Keratinocyte (primary cell): Measurements from ENCODE around the gene KCNQ2. TPM values are rescaled to one million over a fixed set of nuclear protein-coding genes. Genes with fewer than 3 reads are reported as not detected.

Experiments used
- DNase-seq: peaks from one replicate; pipeline ENCODE4 v3.0.0-alpha.2; 2011; ENCODE audit warnings: low read depth, missing footprints, low spot score
- FAIRE-seq: peaks from 2 replicates; lab custom pipeline; 2011; peaks lifted over from hg19 to GRCh38; lab: Jason Lieb, UNC
- H2AFZ ChIP-seq: 2 replicates; pipeline ENCODE4 v1.6.0; 2012; ENCODE audit warnings: low read length, control low read depth, inconsistent platforms; ENCODE audit not compliant: control insufficient read depth
- H3K27ac ChIP-seq: 2 replicates; pipeline ENCODE4 v1.5.1; 2011; ENCODE audit warnings: low read length; ENCODE audit not compliant: control insufficient read depth, insufficient read depth
- H3K27me3 ChIP-seq: 3 replicates; pipeline ENCODE4 v1.6.0; 2011; ENCODE audit warnings: low read length; ENCODE audit not compliant: control insufficient read depth, insufficient read depth; ENCODE audit errors: extremely low read depth
- H3K36me3 ChIP-seq, 2 experiments: 2 replicates in 1 of 2; 3 replicates in 1 of 2; pipeline ENCODE4 v1.5.1; 2011; ENCODE audit warnings: low read length in 2 of 2, mild to moderate bottlenecking in 1 of 2; ENCODE audit not compliant: control insufficient read depth in 2 of 2, insufficient read depth in 2 of 2; ENCODE audit errors: extremely low read depth in 1 of 2
- H3K4me1 ChIP-seq: 3 replicates; pipeline ENCODE4 v1.5.1; 2011; ENCODE audit warnings: low read length; ENCODE audit not compliant: control insufficient read depth, insufficient read depth; ENCODE audit errors: extremely low read depth
- H3K4me2 ChIP-seq: 3 replicates; pipeline ENCODE4 v1.6.0; 2011; ENCODE audit warnings: low read depth, low read length; ENCODE audit not compliant: control insufficient read depth, insufficient read depth; ENCODE audit errors: extremely low read depth
- H3K4me3 ChIP-seq, 3 experiments: fragments of 200-600 bp in 1 of 3; sonication (generic) in 1 of 3; 2 replicates in 2 of 3; 3 replicates in 1 of 3; pipeline ENCODE4 v1.5.1; 2011 to 2016; ENCODE audit warnings: low read length in 3 of 3, mild to moderate bottlenecking in 3 of 3, control low read depth in 2 of 3, inconsistent platforms in 1 of 3, low read depth in 1 of 3, mixed read lengths in 1 of 3, mixed run types in 1 of 3, moderate library complexity in 1 of 3; ENCODE audit not compliant: control insufficient read depth in 2 of 3, insufficient read depth in 2 of 3; ENCODE audit errors: extremely low read depth in 1 of 3
- H3K79me2 ChIP-seq: 2 replicates; pipeline ENCODE4 v1.6.0; 2012; ENCODE audit warnings: low read length; ENCODE audit not compliant: control insufficient read depth, insufficient read depth
- H3K9ac ChIP-seq: 3 replicates; pipeline ENCODE4 v1.6.0; 2011; ENCODE audit warnings: low read length; ENCODE audit not compliant: control insufficient read depth, insufficient read depth; ENCODE audit errors: extremely low read depth
- H3K9me1 ChIP-seq: 3 replicates; pipeline ENCODE4 v1.6.0; 2011; ENCODE audit warnings: low read length; ENCODE audit not compliant: control insufficient read depth, insufficient read depth; ENCODE audit errors: extremely low read depth
- H3K9me3 ChIP-seq: 2 replicates; pipeline ENCODE4 v1.5.1; 2012; ENCODE audit warnings: low read depth, low read length; ENCODE audit not compliant: control insufficient read depth
- H4K20me1 ChIP-seq: 3 replicates; pipeline ENCODE4 v1.6.0; 2011; ENCODE audit warnings: low read length; ENCODE audit not compliant: control insufficient read depth, insufficient read depth; ENCODE audit errors: extremely low read depth
- EZH2 ChIP-seq: IDR thresholded peaks from one replicate; pipeline ENCODE4 v1.6.1; 2012; ENCODE audit warnings: inconsistent platforms, mild to moderate bottlenecking, low read length, moderate library complexity
- dilution Hi-C: fragments of 300-500 bp; cut with MboI; formaldehyde crosslinking; loops from one replicate; pipeline ENCODE4 v1.7.0; 2020; ENCODE audit warnings: low sequenced_read_pairs; ENCODE audit not compliant: extremely low pct_ligation_motif_present
- polyA plus RNA-seq, 5 experiments: library from polyadenylated mRNA; depleted of rRNA in 3 of 5; stranded (reverse) in 3 of 5; stranded (forward) in 1 of 5; unstranded in 1 of 5; fragments of >200 nt; gene quantifications; 1 replicate in 1 of 5; 2 replicates in 3 of 5; 3 replicates in 1 of 5; pipeline versions ENCODE4 v1.2.1 to v1.2.3, GENCODE V29; 2011 to 2012; ENCODE audit warnings: missing spikeins in 2 of 5, low read depth in 1 of 5, low replicate concordance in 1 of 5
- TF ChIP-seq, protein P1 (sequence below), 3 experiments: IDR thresholded peaks in 1 of 3; conservative IDR thresholded peaks in 1 of 3; optimal IDR thresholded peaks in 1 of 3; 2 replicates in 2 of 3; 3 replicates in 1 of 3; pipeline versions ENCODE3 to v1.5.1; 2011; ENCODE audit warnings: low read length in 3 of 3, mild to moderate bottlenecking in 3 of 3, moderate library complexity in 2 of 3, control low read depth in 1 of 3, inconsistent platforms in 1 of 3; ENCODE audit not compliant: insufficient read depth in 2 of 3; ENCODE audit errors: extremely low read depth in 1 of 3

The KCNQ2 gene
- polyA plus RNA-seq, 1 donor (not counting 4 experiments of a cell fraction or from before 2014, with no cell fraction given), result not detected

GRCh38 chr20:63369724-63370617 lies 102.5 kb downstream of the KCNQ2 start:
- Histone ChIP-seq H3K9me1 (no peaks in the 10 kb centered on the region), H3K4me1 (no peaks in the 10 kb centered on the region), H3K27me3 (peaks cover 16% of the 10 kb centered on the region), H3K4me2 (no peak overlapping the region), H2AFZ (no peak overlapping the region), H3K9ac (no peak overlapping the region), H3K4me3 (no peak overlapping the region), H3K9me3 (no peaks in the 10 kb centered on the region), H3K27ac (no peak overlapping the region), H3K36me3 (no peaks in the 10 kb centered on the region), H3K79me2 (no peaks in the 10 kb centered on the region), H4K20me1 (no peaks in the 10 kb centered on the region)
- DNase-seq, result no peak
- FAIRE-seq, result no peak
- dilution Hi-C loops, result no loop called here
- no peak for TF ChIP-seq EZH2
- TF ChIP-seq, protein P1, sequence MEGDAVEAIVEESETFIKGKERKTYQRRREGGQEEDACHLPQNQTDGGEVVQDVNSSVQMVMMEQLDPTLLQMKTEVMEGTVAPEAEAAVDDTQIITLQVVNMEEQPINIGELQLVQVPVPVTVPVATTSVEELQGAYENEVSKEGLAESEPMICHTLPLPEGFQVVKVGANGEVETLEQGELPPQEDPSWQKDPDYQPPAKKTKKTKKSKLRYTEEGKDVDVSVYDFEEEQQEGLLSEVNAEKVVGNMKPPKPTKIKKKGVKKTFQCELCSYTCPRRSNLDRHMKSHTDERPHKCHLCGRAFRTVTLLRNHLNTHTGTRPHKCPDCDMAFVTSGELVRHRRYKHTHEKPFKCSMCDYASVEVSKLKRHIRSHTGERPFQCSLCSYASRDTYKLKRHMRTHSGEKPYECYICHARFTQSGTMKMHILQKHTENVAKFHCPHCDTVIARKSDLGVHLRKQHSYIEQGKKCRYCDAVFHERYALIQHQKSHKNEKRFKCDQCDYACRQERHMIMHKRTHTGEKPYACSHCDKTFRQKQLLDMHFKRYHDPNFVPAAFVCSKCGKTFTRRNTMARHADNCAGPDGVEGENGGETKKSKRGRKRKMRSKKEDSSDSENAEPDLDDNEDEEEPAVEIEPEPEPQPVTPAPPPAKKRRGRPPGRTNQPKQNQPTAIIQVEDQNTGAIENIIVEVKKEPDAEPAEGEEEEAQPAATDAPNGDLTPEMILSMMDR (optimal IDR thresholded peaks at IDR 0.05 in 1 of 3, IDR thresholded peaks at IDR 0.05 in 1 of 3, conservative IDR thresholded peaks at IDR 0.05 in 1 of 3; ENCODE audit: extremely low read depth in 1 of 3, insufficient read depth in 2 of 3, low read length in 3 of 3), result no peak

DNA sequence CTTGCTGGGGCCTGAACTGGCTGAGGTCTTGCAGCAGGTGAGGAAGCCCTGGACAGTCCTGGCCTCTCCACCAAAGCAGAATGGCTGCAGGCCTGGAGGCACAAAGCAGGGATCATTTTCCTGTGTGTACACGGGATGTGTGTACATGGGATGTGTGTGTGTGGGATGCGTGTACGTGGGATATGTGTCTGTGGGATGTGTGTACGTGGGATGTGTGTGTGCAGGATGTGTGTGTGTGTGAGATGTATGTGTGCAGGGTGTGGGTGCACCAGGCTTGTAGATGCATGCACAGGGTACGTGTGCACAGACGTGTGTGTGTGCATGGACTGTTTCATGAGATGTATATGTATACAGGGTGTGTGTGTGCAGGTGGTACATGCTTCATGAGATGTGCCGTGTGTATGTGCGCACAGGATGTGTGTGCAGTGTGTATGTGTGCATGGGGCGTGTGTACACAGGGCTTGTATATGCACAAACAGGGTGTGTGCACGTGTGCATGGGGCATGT lies 103.4 kb downstream of the KCNQ2 start:
- Histone ChIP-seq H4K20me1 (no peaks in the 10 kb centered on the region), H2AFZ (no peak overlapping the region), H3K4me3 (no peak overlapping the region), H3K4me2 (no peak overlapping the region), H3K27ac (no peak overlapping the region), H3K79me2 (no peaks in the 10 kb centered on the region), H3K4me1 (no peaks in the 10 kb centered on the region), H3K36me3 (no peaks in the 10 kb centered on the region), H3K27me3 (peaks cover 16% of the 10 kb centered on the region), H3K9me3 (no peaks in the 10 kb centered on the region), H3K9ac (no peak overlapping the region), H3K9me1 (no peaks in the 10 kb centered on the region)
- DNase-seq (no peak), FAIRE-seq (no peak)
- no peak for TF ChIP-seq EZH2
- TF ChIP-seq, protein P1 (optimal IDR thresholded peaks at IDR 0.05 in 1 of 3, IDR thresholded peaks at IDR 0.05 in 1 of 3, conservative IDR thresholded peaks at IDR 0.05 in 1 of 3; ENCODE audit: extremely low read depth in 1 of 3, insufficient read depth in 2 of 3, low read length in 3 of 3), result no peak
- dilution Hi-C loops, result no loop called here
